ENCODE data around the gene C4A. TPM values are rescaled to one million over a fixed set of nuclear protein-coding genes. Genes with fewer than 3 reads are reported as not detected.

Gene C4A
- total and polyA plus RNA-seq, 2 of the 13 experiments (the other 11 are each of a cell fraction or from before 2014, with no cell fraction given): 165 to 478 TPM

DNA sequence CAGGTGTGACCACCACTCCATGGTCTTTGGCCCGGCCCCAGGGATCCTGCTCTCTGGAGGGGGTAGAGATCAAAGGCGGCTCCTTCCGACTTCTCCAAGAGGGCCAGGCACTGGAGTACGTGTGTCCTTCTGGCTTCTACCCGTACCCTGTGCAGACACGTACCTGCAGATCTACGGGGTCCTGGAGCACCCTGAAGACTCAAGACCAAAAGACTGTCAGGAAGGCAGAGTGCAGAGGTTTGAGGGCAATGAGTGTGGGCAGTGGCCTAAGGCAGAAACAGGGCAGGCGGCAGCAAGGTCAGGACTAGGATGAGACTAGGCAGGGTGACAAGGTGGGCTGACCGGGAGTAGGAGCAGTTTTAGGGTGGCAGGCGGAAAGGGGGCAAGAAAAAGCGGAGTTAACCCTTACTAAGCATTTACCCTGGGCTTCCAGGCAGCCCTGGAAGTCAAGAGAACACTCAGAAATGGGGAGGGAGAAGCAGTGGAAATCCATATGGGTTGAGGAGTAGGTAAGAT lies 35.4 kb upstream of the C4A start (continued):
- TF ChIP-seq ZNF3 (CRISPR knock-in tag; IDR thresholded peaks at IDR 0.05): no peak
- TF ChIP-seq DMAP1 (CRISPR knock-in tag; IDR thresholded peaks at IDR 0.05): no peak
- peak; percentile 27; the same call in 1 of the 2 replicates for TF ChIP-seq SNAI1 (CRISPR knock-in tag; IDR thresholded peaks at IDR 0.05; ENCODE audit: borderline replicate concordance)
- no peak for TF ChIP-seq SMARCC2 (IDR thresholded peaks at IDR 0.05)
- TF ChIP-seq GABPA (IDR thresholded peaks at IDR 0.05; ENCODE audit: low read depth, low read length): no peak
- no peak for TF ChIP-seq GABPA (CRISPR knock-in tag; IDR thresholded peaks at IDR 0.05; ENCODE audit: low read depth)
- 0 out of 2 replicates have a peak, but pooled peaks have one; percentile 79 for TF ChIP-seq ZNF558 (CRISPR knock-in tag; IDR thresholded peaks at IDR 0.05; ENCODE audit: borderline replicate concordance)
- TF ChIP-seq CBFB (CRISPR knock-in tag; IDR thresholded peaks at IDR 0.05): 0 out of 2 replicates have a peak, but pooled peaks have one; percentile 7

- Histone ChIP-seq H3K27ac (ENCODE audit: extremely low read length, insufficient read depth, low read length) (peak overlapping the region; percentile 91), H4K20me1 (ENCODE audit: insufficient read depth, low read length) (no peaks in the 10 kb centered on the region), H3K9me3 (ENCODE audit: low read length) (no peaks in the 10 kb centered on the region), H3K4me2 (ENCODE audit: low read depth, low read length) (peak overlapping the region; percentile 98), H3K4me1 (ENCODE audit: insufficient read depth, low read length) (peaks cover 73% of the 10 kb centered on the region), H3K4me3 (replicated peaks in 1 of 3; ENCODE audit: insufficient read depth in 1 of 3, low read depth in 2 of 3, low read length in 3 of 3) (peak overlapping the region; percentile 59 to 90 (median 66); a peak in 5 of 6 replicates), H3K79me2 (ENCODE audit: insufficient read depth, low read length) (peaks cover 22% of the 10 kb centered on the region), H2AFZ (ENCODE audit: low read length) (no peak overlapping the region), H3K36me3 (replicated peaks in 1 of 2; ENCODE audit: control insufficient read depth in 1 of 2, insufficient read depth in 2 of 2, low read length in 2 of 2) (peaks cover 21 to 74% of the 10 kb centered on the region in 2 experiments), H3K9ac (ENCODE audit: insufficient read depth, low read depth, low read length) (peak overlapping the region; percentile 91), H3K27me3 (ENCODE audit: control insufficient read depth in 1 of 2, insufficient read depth in 2 of 2, low read length in 2 of 2) (no peaks in the 10 kb centered on the region; a peak in 1 of 5 replicates)
- POLR2A ChIA-PET: interaction anchor here (1.8 kb wide), 1 partner anchor 18 kb away, joined by 5 read pairs; no protein-coding TSS in a partner anchor
- DNase-seq (ENCODE audit: low spot score) (no peak), ATAC-seq (no peak), FAIRE-seq (no peak)
- CTCF ChIA-PET (ENCODE audit: low intra/inter-chr PET ratio, low total read pairs): no interaction called here
- BruUV-seq (replicated peaks): no TSS peak
- 90% methylated on average over 24 of the region's 24 CpGs for WGBS (ENCODE audit: low lambda C conversion rate)
- in situ Hi-C loops (cut with HindIII; ENCODE audit: extremely low pct_ligation_motif_present, low pct_unique_long_range_greater_than_20kb): loop anchor here (5.0 kb wide), 1 partner anchor 45 kb away; the partner anchor contains the start of gene ZBTB12
- intact Hi-C loops (cut with micrococcal nuclease; ENCODE audit: unreplicated experiment): no loop called here
- TF ChIP-seq RNF2 (conservative IDR thresholded peaks at IDR 0.05; ENCODE audit: low read depth) (no peak), ASH2L (IDR thresholded peaks at IDR 0.05; ENCODE audit: insufficient read length, low read depth, low read length) (no peak), ZNF839 (CRISPR knock-in tag; IDR thresholded peaks at IDR 0.05; ENCODE audit: borderline replicate concordance) (0 out of 2 replicates have a peak, but pooled peaks have one; percentile 33), PRDM15 (CRISPR knock-in tag; IDR thresholded peaks at IDR 0.05) (peak; percentile 79), BORCS8-MEF2B (CRISPR knock-in tag; IDR thresholded peaks at IDR 0.05) (0 out of 2 replicates have a peak, but pooled peaks have one; percentile 5), ZNF629 (CRISPR knock-in tag; conservative IDR thresholded peaks at IDR 0.05) (no peak), MEF2D (CRISPR knock-in tag; IDR thresholded peaks at IDR 0.05) (no peak)
- TF ChIP-seq, protein P1, sequence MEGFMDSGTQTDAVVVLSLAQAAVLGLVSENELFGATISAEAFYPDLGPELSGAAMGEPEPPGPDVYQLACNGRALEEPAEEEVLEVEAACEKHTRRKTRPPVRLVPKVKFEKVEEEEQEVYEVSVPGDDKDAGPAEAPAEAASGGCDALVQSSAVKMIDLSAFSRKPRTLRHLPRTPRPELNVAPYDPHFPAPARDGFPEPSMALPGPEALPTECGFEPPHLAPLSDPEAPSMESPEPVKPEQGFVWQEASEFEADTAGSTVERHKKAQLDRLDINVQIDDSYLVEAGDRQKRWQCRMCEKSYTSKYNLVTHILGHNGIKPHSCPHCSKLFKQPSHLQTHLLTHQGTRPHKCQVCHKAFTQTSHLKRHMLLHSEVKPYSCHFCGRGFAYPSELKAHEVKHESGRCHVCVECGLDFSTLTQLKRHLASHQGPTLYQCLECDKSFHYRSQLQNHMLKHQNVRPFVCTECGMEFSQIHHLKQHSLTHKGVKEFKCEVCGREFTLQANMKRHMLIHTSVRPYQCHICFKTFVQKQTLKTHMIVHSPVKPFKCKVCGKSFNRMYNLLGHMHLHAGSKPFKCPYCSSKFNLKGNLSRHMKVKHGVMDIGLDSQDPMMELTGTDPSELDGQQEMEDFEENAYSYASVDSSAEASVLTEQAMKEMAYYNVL (CRISPR knock-in tag; IDR thresholded peaks at IDR 0.05; ENCODE audit: borderline replicate concordance): no peak
- TF ChIP-seq, protein P2, sequence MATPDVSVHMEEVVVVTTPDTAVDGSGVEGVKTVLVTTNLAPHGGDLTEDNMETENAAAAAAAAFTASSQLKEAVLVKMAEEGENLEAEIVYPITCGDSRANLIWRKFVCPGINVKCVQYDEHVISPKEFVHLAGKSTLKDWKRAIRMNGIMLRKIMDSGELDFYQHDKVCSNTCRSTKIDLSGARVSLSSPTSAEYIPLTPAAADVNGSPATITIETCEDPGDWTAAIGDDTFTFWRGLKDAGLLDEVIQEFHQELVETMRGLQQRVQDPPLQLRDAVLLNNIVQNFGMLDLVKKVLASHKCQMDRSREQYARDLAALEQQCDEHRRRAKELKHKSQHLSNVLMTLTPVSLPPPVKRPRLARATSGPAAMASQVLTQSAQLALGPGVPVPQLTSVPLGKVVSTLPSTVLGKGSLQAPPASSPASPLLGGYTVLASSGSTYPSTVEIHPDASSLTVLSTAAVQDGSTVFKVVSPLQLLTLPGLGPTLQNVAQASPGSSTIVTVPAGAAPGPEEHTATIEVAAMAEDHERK (CRISPR knock-in tag; IDR thresholded peaks at IDR 0.05; ENCODE audit: low read depth): no peak
Observed at GRCh38 chr6:31947070-31947675, 34.7 kb upstream of the C4A start.

All from HepG2 (cell line).